Fibroblast of pulmonary artery (primary cell): ENCODE measurements around the gene EGFR.
A peak's percentile ranks its signal among the peaks of the same experiment; 100 is the strongest.

Experiments
- DNase-seq: peaks from one replicate; pipeline ENCODE4 v3.0.0-alpha.2; 2010; ENCODE audit warnings: low read depth
- H3K4me3 ChIP-seq: replicated peaks from 2 replicates; pipeline ENCODE4 v1.5.1; 2011; ENCODE audit warnings: low read depth, mild to moderate bottlenecking, control low read depth, low read length, moderate library complexity
- CTCF ChIP-seq: IDR thresholded peaks from 2 replicates; pipeline ENCODE4 v1.5.1; 2011; ENCODE audit warnings: mild to moderate bottlenecking, control low read depth, low read length, inconsistent platforms; ENCODE audit errors: missing control alignments

Gene EGFR

GRCh38 chr7:55006499-55006898, 12.3 kb upstream of the EGFR start:
- DNase-seq, result no peak
- H3K4me3 ChIP-seq, result no peak overlapping the region
- no peak for TF ChIP-seq CTCF

GRCh38 chr7:55013851-55014250, 5.0 kb upstream of the EGFR start:
- no peak for TF ChIP-seq CTCF

GRCh38 chr7:55016061-55016745, 2.6 kb upstream of the EGFR start:
- no peak overlapping the region for H3K4me3 ChIP-seq
- peak; percentile 31 for DNase-seq
- no peak for TF ChIP-seq CTCF

More at GRCh38 chr7:55013851-55014250, 5.0 kb upstream of the EGFR start:
- H3K4me3 ChIP-seq, result no peak overlapping the region
- no peak for DNase-seq

- no peak for TF ChIP-seq CTCF
- no peak overlapping the region for H3K4me3 ChIP-seq
- no peak for DNase-seq
Measured at GRCh38 chr7:55016746-55017090, 2.1 kb upstream of the EGFR start.

- no peak overlapping the region for H3K4me3 ChIP-seq
- no peak for DNase-seq
- TF ChIP-seq CTCF, result no peak
Measured at GRCh38 chr7:55017841-55018240, 976 bp upstream of the EGFR start.

- H3K4me3 ChIP-seq, result peak overlapping the region; percentile 73
- peak; percentile 30 for DNase-seq
- no peak for TF ChIP-seq CTCF
Measured at GRCh38 chr7:55019191-55019690, 424 bp downstream of the EGFR start.

- TF ChIP-seq CTCF, result no peak
- no peak for DNase-seq
- H3K4me3 ChIP-seq, result peak overlapping the region; percentile 73
Measured at GRCh38 chr7:55019691-55020465, 1.1 kb downstream of the EGFR start.
